GM21447 (cell line): Measurements from ENCODE around the gene FAR2.
"Not testable (repeated sequence)": the region's sequence is repeated elsewhere in the genome, so short reads cannot be mapped to it uniquely, and the experiment has no call there.

Source experiments
- ATAC-seq: cut with Tn5 transposase; IDR thresholded peaks from one replicate; pipeline ENCODE4 v1.9.1; 2021; ENCODE audit not compliant: unreplicated experiment

The FAR2 gene

GRCh38 chr12:29275834-29276233, 126.8 kb downstream of the FAR2 start:
- no peak for ATAC-seq

- no peak for ATAC-seq
These were observed 128.2 kb downstream of the FAR2 start for GRCh38 chr12:29277231-29277630.

- ATAC-seq = no peak
These were observed 129.8 kb downstream of the FAR2 start for GRCh38 chr12:29278673-29279420.

- no peak for ATAC-seq
These were observed 132.4 kb downstream of the FAR2 start for GRCh38 chr12:29281371-29282005.

GRCh38 chr12:29282031-29282816, 133.1 kb downstream of the FAR2 start:
- no peak for ATAC-seq

GRCh38 chr12:29283969-29284700, 135.1 kb downstream of the FAR2 start:
- ATAC-seq = no peak

GRCh38 chr12:29286081-29286790, 137.2 kb downstream of the FAR2 start:
- no peak for ATAC-seq

- no peak for ATAC-seq
These were observed 138.5 kb downstream of the FAR2 start for GRCh38 chr12:29287622-29288021.

GRCh38 chr12:29288031-29288430, 139.0 kb downstream of the FAR2 start:
- ATAC-seq = no peak

GRCh38 chr12:29290475-29290874, 141.4 kb downstream of the FAR2 start:
- not testable (repeated sequence) for ATAC-seq

- ATAC-seq = no peak
These were observed 142.1 kb downstream of the FAR2 start for GRCh38 chr12:29291226-29291625.

GRCh38 chr12:29299633-29300032, 150.6 kb downstream of the FAR2 start:
- ATAC-seq = no peak

GRCh38 chr12:29301114-29301513, 152.0 kb downstream of the FAR2 start:
- no peak for ATAC-seq

- no peak for ATAC-seq
These were observed 155.3 kb downstream of the FAR2 start for GRCh38 chr12:29304388-29304787.

GRCh38 chr12:29306266-29306665, 157.2 kb downstream of the FAR2 start:
- no peak for ATAC-seq

- ATAC-seq = no peak
These were observed 157.6 kb downstream of the FAR2 start for GRCh38 chr12:29306682-29307081.

GRCh38 chr12:29309320-29309902, 160.3 kb downstream of the FAR2 start:
- ATAC-seq = no peak

- ATAC-seq = no peak
These were observed 161.8 kb downstream of the FAR2 start for GRCh38 chr12:29310899-29311298.

GRCh38 chr12:29314416-29314815, 165.3 kb downstream of the FAR2 start:
- ATAC-seq = no peak

- ATAC-seq = no peak
These were observed 167.7 kb downstream of the FAR2 start for GRCh38 chr12:29316752-29317151.
